Vagina (tissue), 2 donors: ENCODE measurements around the gene RFXAP.

ENCODE experiments used
- POLR2AphosphoS5 ChIP-seq, 2 donors: sonication (generic); formaldehyde crosslinking; IDR thresholded peaks; one replicate each; pipeline ENCODE4 v1.9.0; 2017; ENCODE audit warnings: antibody characterized with exemption in 2 of 2, mild to moderate bottlenecking in 2 of 2, low read depth in 1 of 2; ENCODE audit not compliant: insufficient read depth in 1 of 2
- TF ChIP-seq, protein P1 (sequence below), 3 experiments: fragments of 450-650 bp in 2 of 3; fragments of 200-600 bp in 1 of 3; sonication (generic) in 1 of 3; IDR thresholded peaks; one replicate each; pipeline ENCODE4 v1.5.1; 2017 to 2019; ENCODE audit warnings: antibody characterized with exemption in 3 of 3, mild to moderate bottlenecking in 2 of 3, moderate library complexity in 2 of 3

DNA sequence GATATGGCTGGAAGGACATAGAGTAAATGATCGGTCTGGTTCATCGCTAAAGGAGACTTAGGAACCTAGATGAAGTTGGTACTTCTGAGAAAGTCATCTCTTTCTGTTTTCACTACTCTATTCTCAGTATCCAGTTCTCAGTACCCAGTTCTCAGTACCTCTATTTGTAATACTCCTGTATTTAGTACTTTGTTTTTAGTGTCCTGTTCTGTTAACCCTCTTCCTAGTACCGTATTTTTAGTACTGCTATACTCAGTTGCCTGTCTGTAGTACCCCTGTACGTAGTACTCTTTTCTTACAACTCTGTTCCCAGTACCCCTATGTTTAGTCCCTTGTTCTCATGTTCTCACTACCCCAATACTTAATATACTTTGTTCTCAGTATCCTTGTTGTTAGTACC lies 1.2 kb downstream of the RFXAP start:
- TF ChIP-seq, protein P1, sequence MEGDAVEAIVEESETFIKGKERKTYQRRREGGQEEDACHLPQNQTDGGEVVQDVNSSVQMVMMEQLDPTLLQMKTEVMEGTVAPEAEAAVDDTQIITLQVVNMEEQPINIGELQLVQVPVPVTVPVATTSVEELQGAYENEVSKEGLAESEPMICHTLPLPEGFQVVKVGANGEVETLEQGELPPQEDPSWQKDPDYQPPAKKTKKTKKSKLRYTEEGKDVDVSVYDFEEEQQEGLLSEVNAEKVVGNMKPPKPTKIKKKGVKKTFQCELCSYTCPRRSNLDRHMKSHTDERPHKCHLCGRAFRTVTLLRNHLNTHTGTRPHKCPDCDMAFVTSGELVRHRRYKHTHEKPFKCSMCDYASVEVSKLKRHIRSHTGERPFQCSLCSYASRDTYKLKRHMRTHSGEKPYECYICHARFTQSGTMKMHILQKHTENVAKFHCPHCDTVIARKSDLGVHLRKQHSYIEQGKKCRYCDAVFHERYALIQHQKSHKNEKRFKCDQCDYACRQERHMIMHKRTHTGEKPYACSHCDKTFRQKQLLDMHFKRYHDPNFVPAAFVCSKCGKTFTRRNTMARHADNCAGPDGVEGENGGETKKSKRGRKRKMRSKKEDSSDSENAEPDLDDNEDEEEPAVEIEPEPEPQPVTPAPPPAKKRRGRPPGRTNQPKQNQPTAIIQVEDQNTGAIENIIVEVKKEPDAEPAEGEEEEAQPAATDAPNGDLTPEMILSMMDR (IDR thresholded peaks at IDR 0.05): no peak
- TF ChIP-seq POLR2AphosphoS5 (IDR thresholded peaks at IDR 0.05; ENCODE audit: insufficient read depth in 1 of 2, low read depth in 1 of 2): no peak
